SK-N-MC (cell line): ENCODE data around the gene TMEM245.

Experiments used
- EZH2 ChIP-seq: fragments of 200-600 bp; sonication (generic); IDR thresholded peaks from one replicate; pipeline ENCODE4 v1.6.1; 2017; ENCODE audit warnings: antibody characterized with exemption
- POLR2AphosphoS5 ChIP-seq: IDR thresholded peaks from 2 replicates; pipeline ENCODE4 v1.6.1; 2012; ENCODE audit warnings: mild to moderate bottlenecking, low read depth, low read length, borderline replicate concordance

- no peak for TF ChIP-seq POLR2AphosphoS5
- TF ChIP-seq EZH2: no peak
These were observed 35.8 kb downstream of the TMEM245 start for GRCh38 chr9:109083813-109084405.
